Liver (tissue), 3 donors: ENCODE measurements around the gene ITPRIPL2.

Source experiments
- CTCF ChIP-seq: fragments of 150-350 bp; IDR thresholded peaks from 2 replicates; pipeline ENCODE4 v1.5.1; 2017; ENCODE audit warnings: improper control_type of control experiment, low read depth, low read length; ENCODE audit not compliant: missing input control
- GABPA ChIP-seq, 2 donors: IDR thresholded peaks in 1 of 2; conservative IDR thresholded peaks in 1 of 2; 2 replicates each; pipeline ENCODE4 v1.6.1; 2016; ENCODE audit warnings: antibody characterized with exemption in 2 of 2, mild to moderate bottlenecking in 1 of 2, moderate library complexity in 1 of 2
- MAX ChIP-seq: IDR thresholded peaks from 2 replicates; pipeline ENCODE4 v1.6.1; 2016; ENCODE audit warnings: antibody characterized with exemption
- RAD21 ChIP-seq, 2 donors: IDR thresholded peaks; 2 replicates each; pipeline ENCODE4 v1.6.1; 2016; ENCODE audit warnings: antibody characterized with exemption in 2 of 2, mild to moderate bottlenecking in 2 of 2
- TAF1 ChIP-seq: conservative IDR thresholded peaks from 2 replicates; pipeline ENCODE4 v1.6.1; 2016; ENCODE audit warnings: antibody characterized with exemption, mild to moderate bottlenecking
- donor health status: healthy.
- donor health status: healthy.

- TF ChIP-seq CTCF (no peak), GABPA (IDR thresholded peaks at IDR 0.05 in 1 of 2, conservative IDR thresholded peaks at IDR 0.05 in 1 of 2) (no peak), RAD21 (IDR thresholded peaks at IDR 0.05) (no peak), TAF1 (no peak), MAX (no peak)
These were observed 26.6 kb downstream of the ITPRIPL2 start for GRCh38 chr16:19140396-19140795.
